Glutamatergic neuron (in vitro differentiated cells): ENCODE measurements around the gene RPLP2. TPM values are rescaled to one million over a fixed set of nuclear protein-coding genes. Genes with fewer than 3 reads are reported as not detected.
A peak's percentile ranks its signal among the peaks of the same experiment; 100 is the strongest.

Experiments
- DNase-seq: peaks from one replicate; pipeline ENCODE4 v3.0.0; 2022
- H3K27ac Mint-ChIP-seq: one replicate; pipeline ENCODE4 v1.8.0; 2020; ENCODE audit warnings: mild to moderate bottlenecking, mixed read lengths, inconsistent platforms; ENCODE audit not compliant: unreplicated experiment
- H3K27me3 Mint-ChIP-seq: one replicate; pipeline ENCODE4 v1.8.0; 2020; ENCODE audit warnings: mild to moderate bottlenecking, moderate library complexity, mixed read lengths, inconsistent platforms; ENCODE audit not compliant: unreplicated experiment
- H3K36me3 Mint-ChIP-seq: one replicate; pipeline ENCODE4 v1.8.0; 2020; ENCODE audit warnings: mild to moderate bottlenecking, mixed read lengths, inconsistent platforms; ENCODE audit not compliant: unreplicated experiment
- H3K4me1 Mint-ChIP-seq: one replicate; pipeline ENCODE4 v1.8.0; 2020; ENCODE audit warnings: mild to moderate bottlenecking, low read depth, mixed read lengths, inconsistent platforms; ENCODE audit not compliant: unreplicated experiment
- H3K4me3 Mint-ChIP-seq: one replicate; pipeline ENCODE4 v1.8.0; 2020; ENCODE audit warnings: mild to moderate bottlenecking, mixed read lengths, inconsistent platforms; ENCODE audit not compliant: unreplicated experiment
- H3K9me3 Mint-ChIP-seq: one replicate; pipeline ENCODE4 v1.8.0; 2020; ENCODE audit warnings: mild to moderate bottlenecking, moderate library complexity, mixed read lengths, inconsistent platforms; ENCODE audit not compliant: unreplicated experiment
- total RNA-seq: library from RNA; stranded (reverse); fragmentation: NEBNext Ultra II Directional; extraction: Animal tissue kit (Norgen Biotek cat#: 25700); gene quantifications from one replicate; pipeline ENCODE4 v1.2.1, GENCODE V29; 2021; ENCODE audit not compliant: unreplicated experiment
- TF ChIP-seq, protein P1 (sequence below): fragments of 200-600 bp; sonication (generic); IDR thresholded peaks from one replicate; pipeline ENCODE4 v1.5.0; 2021; ENCODE audit not compliant: partially characterized antibody, unreplicated experiment

RPLP2 gene
- total RNA-seq, 1 donor from 2014 or later = 997 TPM

DNA sequence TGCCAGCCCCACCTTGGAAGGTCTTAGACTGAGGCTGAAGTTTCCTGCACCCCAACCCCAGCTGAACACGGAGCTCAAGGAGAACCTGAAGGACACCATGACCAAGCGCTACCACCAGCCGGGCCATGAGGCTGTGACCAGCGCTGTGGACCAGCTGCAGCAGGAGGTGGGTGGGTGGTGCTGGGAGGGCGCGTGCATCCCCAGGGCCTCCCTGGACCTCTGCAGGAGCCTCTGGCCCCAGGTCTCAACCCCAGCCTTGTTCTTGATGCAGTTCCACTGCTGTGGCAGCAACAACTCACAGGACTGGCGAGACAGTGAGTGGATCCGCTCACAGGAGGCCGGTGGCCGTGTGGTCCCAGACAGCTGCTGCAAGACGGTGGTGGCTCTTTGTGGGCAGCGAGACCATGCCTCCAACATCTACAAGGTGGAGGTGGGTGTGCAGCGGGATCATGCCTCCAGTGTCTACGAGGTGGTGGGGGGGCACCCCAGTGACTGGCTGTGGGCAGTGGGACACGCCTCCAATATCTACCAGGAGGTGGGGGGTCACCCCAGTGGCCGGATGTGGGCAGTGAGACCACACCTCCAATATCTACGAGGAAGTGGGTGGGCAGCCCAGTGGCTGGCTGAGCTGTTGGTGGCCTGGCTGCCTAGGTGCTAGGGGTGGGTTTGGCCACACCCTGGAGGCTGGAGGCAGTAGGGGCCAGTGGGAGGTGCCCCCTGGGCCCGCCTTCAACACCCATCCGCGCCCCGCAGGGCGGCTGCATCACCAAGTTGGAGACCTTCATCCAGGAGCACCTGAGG lies 27.6 kb downstream of the RPLP2 start:
- H3K27ac Mint-ChIP-seq = peak overlapping the region; percentile 97
- no peaks in the 10 kb centered on the region for H3K36me3 Mint-ChIP-seq
- H3K4me1 Mint-ChIP-seq = peaks cover 18% of the 10 kb centered on the region
- peak overlapping the region; percentile 7 for H3K4me3 Mint-ChIP-seq
- no peak for DNase-seq
- TF ChIP-seq, protein P1, sequence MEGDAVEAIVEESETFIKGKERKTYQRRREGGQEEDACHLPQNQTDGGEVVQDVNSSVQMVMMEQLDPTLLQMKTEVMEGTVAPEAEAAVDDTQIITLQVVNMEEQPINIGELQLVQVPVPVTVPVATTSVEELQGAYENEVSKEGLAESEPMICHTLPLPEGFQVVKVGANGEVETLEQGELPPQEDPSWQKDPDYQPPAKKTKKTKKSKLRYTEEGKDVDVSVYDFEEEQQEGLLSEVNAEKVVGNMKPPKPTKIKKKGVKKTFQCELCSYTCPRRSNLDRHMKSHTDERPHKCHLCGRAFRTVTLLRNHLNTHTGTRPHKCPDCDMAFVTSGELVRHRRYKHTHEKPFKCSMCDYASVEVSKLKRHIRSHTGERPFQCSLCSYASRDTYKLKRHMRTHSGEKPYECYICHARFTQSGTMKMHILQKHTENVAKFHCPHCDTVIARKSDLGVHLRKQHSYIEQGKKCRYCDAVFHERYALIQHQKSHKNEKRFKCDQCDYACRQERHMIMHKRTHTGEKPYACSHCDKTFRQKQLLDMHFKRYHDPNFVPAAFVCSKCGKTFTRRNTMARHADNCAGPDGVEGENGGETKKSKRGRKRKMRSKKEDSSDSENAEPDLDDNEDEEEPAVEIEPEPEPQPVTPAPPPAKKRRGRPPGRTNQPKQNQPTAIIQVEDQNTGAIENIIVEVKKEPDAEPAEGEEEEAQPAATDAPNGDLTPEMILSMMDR = no peak
- H3K27me3 Mint-ChIP-seq = peaks cover 23% of the 10 kb centered on the region
- peaks cover 26% of the 10 kb centered on the region for H3K9me3 Mint-ChIP-seq

DNA sequence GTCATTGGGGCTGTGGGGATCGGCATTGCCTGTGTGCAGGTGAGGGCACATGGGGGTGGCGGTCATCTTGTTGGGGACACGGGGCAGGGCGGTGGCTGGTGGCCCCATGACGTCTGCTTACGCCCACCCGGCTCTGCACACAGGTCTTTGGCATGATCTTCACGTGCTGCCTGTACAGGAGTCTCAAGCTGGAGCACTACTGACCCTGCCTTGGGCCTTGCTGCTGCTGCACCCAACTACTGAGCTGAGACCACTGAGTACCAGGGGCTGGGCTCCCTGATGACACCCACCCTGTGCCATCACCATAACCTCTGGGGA lies 28.2 kb downstream of the RPLP2 start:
- TF ChIP-seq, protein P1 = no peak
- no peak for DNase-seq
- peaks cover 23% of the 10 kb centered on the region for H3K27me3 Mint-ChIP-seq
- no peak overlapping the region for H3K4me3 Mint-ChIP-seq
- peak overlapping the region; percentile 97 for H3K27ac Mint-ChIP-seq
- H3K36me3 Mint-ChIP-seq = no peaks in the 10 kb centered on the region
- peaks cover 26% of the 10 kb centered on the region for H3K9me3 Mint-ChIP-seq
- H3K4me1 Mint-ChIP-seq = peaks cover 18% of the 10 kb centered on the region

DNA sequence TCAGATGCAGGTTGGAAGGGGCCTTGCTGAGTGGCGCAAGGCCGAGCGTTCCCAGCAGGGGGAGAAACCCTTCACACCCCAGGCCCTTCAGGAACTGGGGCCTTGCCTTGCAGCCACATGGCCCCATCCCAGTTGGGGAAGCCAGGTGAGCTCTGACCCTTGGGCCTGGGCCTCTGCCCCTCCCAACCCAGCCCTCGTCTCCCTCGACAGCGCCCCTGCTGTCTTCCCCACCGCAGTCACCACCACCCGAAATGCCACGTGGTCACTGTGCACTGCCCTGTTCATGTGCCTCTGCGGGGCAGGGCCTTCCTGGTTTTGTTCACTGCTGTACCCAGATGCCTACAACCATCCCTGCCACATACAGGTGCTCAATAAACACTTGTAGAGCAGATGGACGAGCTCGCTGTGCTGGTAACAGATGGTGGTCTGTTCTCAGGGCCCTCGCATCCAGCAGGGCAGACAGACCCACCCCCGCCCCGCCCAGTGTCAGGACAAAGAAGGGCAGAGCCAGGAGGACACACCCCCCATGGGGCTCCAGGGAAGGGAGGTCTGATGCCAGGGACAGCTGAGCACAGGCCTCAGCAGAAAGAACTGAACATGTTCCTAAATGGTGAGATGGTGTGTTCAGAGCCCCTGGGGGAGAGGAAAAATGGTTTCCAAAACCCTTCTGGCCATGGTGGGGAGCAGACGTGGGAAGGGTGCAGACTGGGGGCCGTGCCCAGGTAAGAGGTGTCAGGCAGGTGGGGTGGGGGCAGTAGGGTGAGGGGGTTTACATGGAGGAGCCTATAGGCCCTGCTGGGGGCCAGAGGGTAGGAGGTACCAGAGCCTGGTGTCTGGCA lies 28.9 kb downstream of the RPLP2 start:
- H3K36me3 Mint-ChIP-seq = no peaks in the 10 kb centered on the region
- TF ChIP-seq, protein P1 = peak; percentile 60
- H3K27me3 Mint-ChIP-seq = peaks cover 23% of the 10 kb centered on the region
- peak overlapping the region; percentile 70 for H3K4me3 Mint-ChIP-seq
- DNase-seq = peak; percentile 69
- peaks cover 28% of the 10 kb centered on the region for H3K9me3 Mint-ChIP-seq
- H3K27ac Mint-ChIP-seq = peak overlapping the region; percentile 97
- H3K4me1 Mint-ChIP-seq = peaks cover 18% of the 10 kb centered on the region

DNA sequence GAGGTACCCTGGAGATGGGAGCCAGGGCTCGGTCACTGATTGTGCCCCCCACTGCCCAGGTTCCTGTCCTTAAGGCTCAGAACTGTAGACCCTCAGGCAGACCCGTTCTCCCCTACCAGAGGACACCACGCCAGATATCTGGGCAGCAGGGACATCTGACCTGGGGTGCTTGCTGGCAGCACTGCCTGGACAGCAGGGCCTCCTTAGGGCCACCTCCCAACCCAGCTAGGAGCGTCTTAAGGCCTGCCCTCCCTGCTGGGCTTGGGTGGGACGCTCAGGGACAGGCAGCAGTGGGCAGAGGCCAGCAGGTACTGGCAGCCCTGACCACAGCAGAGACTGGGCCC lies 29.5 kb downstream of the RPLP2 start:
- Mint-ChIP-seq H3K4me3 (no peak overlapping the region), H3K27me3 (peaks cover 17% of the 10 kb centered on the region), H3K9me3 (peaks cover 26% of the 10 kb centered on the region), H3K4me1 (peaks cover 18% of the 10 kb centered on the region), H3K36me3 (no peaks in the 10 kb centered on the region), H3K27ac (peak overlapping the region; percentile 97)
- no peak for DNase-seq
- TF ChIP-seq, protein P1 = no peak
